HEK293T (cell line): ENCODE data around the gene ACY1.

ENCODE experiments used
- CTCF ChIA-PET: fragments of 350-600 bp; formaldehyde crosslinking; extraction: SDS; loops from one replicate; lab custom pipeline; 2021; ENCODE audit warnings: antibody characterized with exemption, inconsistent platforms; lab: Yijun Ruan, JAX
- POLR2A ChIA-PET: fragments of 350-600 bp; formaldehyde crosslinking; extraction: SDS; loops from one replicate; lab custom pipeline; 2020; ENCODE audit warnings: antibody characterized with exemption, inconsistent platforms; lab: Yijun Ruan, JAX
- DNase-seq: peaks from one replicate; pipeline ENCODE4 v3.0.0; 2012; ENCODE audit warnings: mixed read lengths; ENCODE audit errors: extremely low spot score
- ARNT ChIP-seq: fragments of 450-650 bp; IDR thresholded peaks from 2 replicates; pipeline ENCODE4 v1.6.1; 2017; ENCODE audit warnings: mild to moderate bottlenecking
- BHLHE40 ChIP-seq: fragments of 450-650 bp; IDR thresholded peaks from 2 replicates; pipeline ENCODE4 v1.6.1; 2016; ENCODE audit warnings: mild to moderate bottlenecking, moderate library complexity, borderline replicate concordance
- CTBP1 ChIP-seq: fragments of 450-650 bp; IDR thresholded peaks from 2 replicates; pipeline ENCODE4 v1.6.1; 2016; ENCODE audit warnings: borderline replicate concordance
- ELF4 ChIP-seq: fragments of 450-650 bp; IDR thresholded peaks from 2 replicates; pipeline ENCODE4 v1.6.1; 2017; ENCODE audit warnings: antibody characterized with exemption
- FOXA1 ChIP-seq: fragments of 450-650 bp; IDR thresholded peaks from 2 replicates; pipeline ENCODE4 v1.6.1; 2016; ENCODE audit warnings: mild to moderate bottlenecking
- FOXK2 ChIP-seq: fragments of 450-650 bp; IDR thresholded peaks from 2 replicates; pipeline ENCODE4 v1.6.1; 2016; ENCODE audit warnings: mild to moderate bottlenecking
- FOXM1 ChIP-seq: fragments of 450-650 bp; IDR thresholded peaks from 2 replicates; pipeline ENCODE4 v1.6.1; 2017; ENCODE audit warnings: mild to moderate bottlenecking, borderline replicate concordance
- HDGF ChIP-seq: fragments of 450-650 bp; IDR thresholded peaks from 2 replicates; pipeline ENCODE4 v1.6.1; 2017; ENCODE audit warnings: antibody characterized with exemption, borderline replicate concordance
- L3MBTL2 ChIP-seq: fragments of 450-650 bp; conservative IDR thresholded peaks from 2 replicates; pipeline ENCODE4 v1.6.1; 2016; ENCODE audit warnings: mild to moderate bottlenecking
- LEF1 ChIP-seq: fragments of 450-650 bp; IDR thresholded peaks from 2 replicates; pipeline ENCODE4 v1.6.1; 2017; ENCODE audit warnings: mild to moderate bottlenecking, borderline replicate concordance
- NFRKB ChIP-seq: fragments of 450-650 bp; IDR thresholded peaks from 2 replicates; pipeline ENCODE4 v1.6.1; 2016; ENCODE audit warnings: mild to moderate bottlenecking, moderate library complexity
- SP1 ChIP-seq: fragments of 450-650 bp; IDR thresholded peaks from 2 replicates; pipeline ENCODE4 v1.6.1; 2017
- SUZ12 ChIP-seq: fragments of 450-650 bp; IDR thresholded peaks from 2 replicates; pipeline ENCODE4 v1.6.1; 2016; ENCODE audit warnings: mild to moderate bottlenecking
- TARDBP ChIP-seq: fragments of 450-650 bp; IDR thresholded peaks from 2 replicates; pipeline ENCODE4 v1.6.1; 2016
- ZNF384 ChIP-seq: fragments of 450-650 bp; IDR thresholded peaks from 2 replicates; pipeline ENCODE4 v1.6.1; 2016
- TF ChIP-seq, protein P1 (sequence below): fragments of 450-650 bp; IDR thresholded peaks from 2 replicates; pipeline ENCODE4 v1.6.1; 2016

The ACY1 gene

DNA sequence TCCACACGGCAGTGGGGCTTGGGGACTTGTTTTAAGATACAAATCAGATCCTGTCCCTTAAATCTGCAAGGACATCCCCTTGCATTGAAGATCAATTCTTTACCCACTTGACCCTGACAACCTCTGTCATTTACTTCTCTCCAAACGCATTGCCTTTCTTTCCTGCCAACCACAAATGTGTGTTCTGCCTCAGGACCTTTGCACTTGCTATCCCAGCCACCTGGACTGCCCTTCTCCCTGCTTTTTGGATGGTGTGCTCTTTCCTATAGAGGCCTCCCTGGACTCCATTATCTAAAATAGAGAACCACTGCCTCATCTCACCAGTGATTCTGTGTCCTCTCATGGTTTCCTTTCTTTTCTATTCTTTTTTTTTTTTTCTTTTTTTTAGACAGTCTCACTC is 13.8 kb downstream of the ACY1 start:
- TF ChIP-seq SP1: no peak
- no peak for TF ChIP-seq CTBP1
- TF ChIP-seq FOXM1: no peak
- TF ChIP-seq TARDBP: no peak
- no peak for TF ChIP-seq BHLHE40
- TF ChIP-seq, protein P1, sequence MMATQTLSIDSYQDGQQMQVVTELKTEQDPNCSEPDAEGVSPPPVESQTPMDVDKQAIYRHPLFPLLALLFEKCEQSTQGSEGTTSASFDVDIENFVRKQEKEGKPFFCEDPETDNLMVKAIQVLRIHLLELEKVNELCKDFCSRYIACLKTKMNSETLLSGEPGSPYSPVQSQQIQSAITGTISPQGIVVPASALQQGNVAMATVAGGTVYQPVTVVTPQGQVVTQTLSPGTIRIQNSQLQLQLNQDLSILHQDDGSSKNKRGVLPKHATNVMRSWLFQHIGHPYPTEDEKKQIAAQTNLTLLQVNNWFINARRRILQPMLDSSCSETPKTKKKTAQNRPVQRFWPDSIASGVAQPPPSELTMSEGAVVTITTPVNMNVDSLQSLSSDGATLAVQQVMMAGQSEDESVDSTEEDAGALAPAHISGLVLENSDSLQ: no peak
- no peak for TF ChIP-seq SUZ12
- no peak for TF ChIP-seq NFRKB
- POLR2A ChIA-PET: interaction anchor here (1.4 kb wide), 1 partner anchor 32 kb away, joined by 3 read pairs; no protein-coding TSS in a partner anchor
- CTCF ChIA-PET: no interaction called here
- DNase-seq: no peak

DNA sequence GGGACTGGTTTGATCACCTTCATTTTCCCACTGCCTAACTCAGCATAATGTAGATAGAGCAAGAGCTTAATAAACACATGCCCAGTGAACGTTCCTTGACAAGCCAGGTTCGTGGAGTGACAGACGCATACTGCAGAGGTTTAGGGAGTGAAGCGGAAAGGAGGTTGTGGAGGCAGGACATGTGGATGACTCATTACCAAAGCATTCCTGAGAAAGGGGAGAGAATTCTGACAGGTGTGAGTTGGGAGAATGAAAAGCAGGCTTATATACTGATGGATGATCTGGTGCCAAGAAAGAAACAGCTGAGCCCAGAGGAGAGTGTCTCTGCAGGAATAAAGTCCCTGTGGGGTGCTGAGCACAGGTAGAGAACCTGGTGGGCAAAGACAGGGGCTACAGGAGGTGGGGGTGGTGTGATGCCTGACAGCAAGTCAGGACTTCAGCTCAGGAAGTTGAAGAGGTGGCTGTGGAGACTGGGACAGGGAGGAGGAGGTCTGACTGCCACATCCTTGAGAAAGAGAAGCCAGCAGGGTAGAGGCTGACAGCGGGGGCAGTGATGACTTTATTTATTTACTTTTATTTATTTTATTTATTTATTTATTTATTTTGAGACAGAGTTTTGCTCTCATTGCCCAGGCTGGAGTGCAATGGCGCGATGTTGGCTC is 14.7 kb downstream of the ACY1 start:
- POLR2A ChIA-PET: interaction anchor here (1.2 to 1.6 kb wide), 5 partner anchors 16 to 156 kb away, joined by 3 to 5 read pairs (median 3); partner anchors contain the start of genes ABHD14B, PARP3, POC1A and RRP9

DNA sequence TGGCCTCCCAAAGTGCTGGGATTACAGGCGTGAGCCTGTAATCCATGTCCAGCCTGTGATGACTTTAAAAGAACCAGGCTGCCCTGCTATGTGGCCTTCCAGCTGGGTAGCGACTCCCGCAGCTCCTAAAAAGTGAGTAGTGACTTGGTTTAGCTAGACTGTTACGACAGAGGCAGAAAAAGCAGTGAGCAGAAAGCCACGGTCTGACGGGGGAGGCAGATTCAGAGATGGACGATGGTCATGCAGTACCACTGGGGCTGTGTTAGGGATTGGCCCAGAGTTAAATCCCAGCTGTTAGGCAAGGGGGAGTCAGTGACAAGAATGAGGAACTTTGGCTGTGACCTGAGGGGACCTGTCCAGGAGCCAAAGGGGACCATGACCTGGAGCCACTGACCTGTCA is 15.4 kb downstream of the ACY1 start:
- no peak for TF ChIP-seq ARNT
- no peak for TF ChIP-seq FOXA1
- TF ChIP-seq FOXK2: no peak
- TF ChIP-seq CTBP1: no peak
- no peak for TF ChIP-seq SP1
- TF ChIP-seq FOXM1: no peak
- no peak for TF ChIP-seq TARDBP
- TF ChIP-seq L3MBTL2: no peak
- TF ChIP-seq ZNF384: no peak
- no peak for TF ChIP-seq ELF4
- no peak for TF ChIP-seq NFRKB
- TF ChIP-seq, protein P1: no peak
- POLR2A ChIA-PET: interaction anchor here (1.2 to 1.6 kb wide), 5 partner anchors 16 to 156 kb away, joined by 3 to 5 read pairs (median 3); partner anchors contain the start of genes ABHD14B, PARP3, POC1A and RRP9
- CTCF ChIA-PET: interaction anchor here (0.7 to 1.6 kb wide), 2 partner anchors 9 to 57 kb away, joined by 4 to 5 read pairs; partner anchors contain the start of genes PARP3 and RRP9
- DNase-seq: no peak

More for the DNA sequence above, 14.7 kb downstream of the ACY1 start:
- DNase-seq: no peak
- no peak for TF ChIP-seq FOXM1
- TF ChIP-seq, protein P1: peak; percentile 22; the same call in 1 of the 2 replicates
- CTCF ChIA-PET: interaction anchor here (0.7 to 1.6 kb wide), 2 partner anchors 8 to 56 kb away, joined by 4 to 5 read pairs; partner anchors contain the start of genes PARP3 and RRP9

DNA sequence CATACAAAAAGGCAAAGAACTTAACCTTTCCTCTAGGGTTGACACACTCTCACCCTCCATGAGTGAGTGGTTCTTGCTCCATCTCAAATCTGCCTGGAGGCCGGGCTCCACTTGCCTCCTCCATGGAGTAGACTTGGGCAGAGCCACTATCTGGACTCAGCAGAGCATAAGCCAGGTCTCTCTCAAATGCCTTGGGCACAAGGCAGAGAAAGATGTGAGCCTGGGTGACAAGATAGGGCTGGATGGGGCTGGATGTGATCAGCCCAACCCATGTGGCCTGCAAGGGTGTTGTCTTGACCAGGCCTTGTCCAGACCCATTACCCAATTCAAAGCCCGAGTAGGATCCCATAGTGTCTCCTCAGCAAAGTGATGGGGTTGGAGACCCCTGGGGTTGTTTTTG is 16.5 kb downstream of the ACY1 start:
- no peak for DNase-seq
- ChIA-PET CTCF (interaction anchor here (1.0 to 3.1 kb wide), 2 partner anchors 26 to 128 kb away, joined by 3 to 6 read pairs; partner anchors contain the start of gene ABHD14B), POLR2A (no interaction called here)
- TF ChIP-seq NFRKB (no peak), ARNT (no peak), SUZ12 (no peak), L3MBTL2 (no peak), HDGF (no peak), FOXM1 (no peak), ELF4 (no peak), ZNF384 (no peak), FOXA1 (no peak), BHLHE40 (no peak), SP1 (no peak)
- TF ChIP-seq, protein P1: no peak

DNA sequence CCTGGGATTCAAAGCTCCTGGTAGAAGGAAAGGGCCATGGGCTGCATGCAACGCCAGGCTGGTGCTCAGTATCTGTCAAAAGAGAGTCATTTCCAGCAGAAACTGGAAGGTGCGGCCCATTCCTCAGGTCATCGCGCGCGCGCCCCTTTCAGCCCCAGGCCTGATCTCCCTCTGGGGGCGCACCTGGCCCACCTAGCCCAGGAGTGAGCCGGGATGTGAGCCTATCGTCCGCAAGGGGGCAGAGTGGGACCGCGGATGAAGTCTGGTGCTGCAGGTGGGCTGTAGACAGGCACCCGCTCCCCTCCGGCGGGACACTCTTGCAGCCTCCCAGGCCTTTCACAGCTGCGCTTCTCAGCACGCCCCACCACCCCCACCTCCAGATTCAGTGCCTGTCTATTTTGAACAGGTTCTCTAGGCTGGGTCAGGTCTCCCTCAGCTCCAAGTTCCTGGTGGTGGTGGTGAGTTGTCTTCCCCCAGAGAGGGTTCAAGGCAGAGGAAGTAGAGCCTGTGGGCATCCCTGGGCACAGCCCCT is 18.2 kb downstream of the ACY1 start:
- ChIA-PET CTCF (interaction anchor here (0.6 to 3.2 kb wide), 14 partner anchors 13 to 338 kb away, joined by 3 to 19 read pairs (median 4); no protein-coding TSS in a partner anchor), POLR2A (no interaction called here)
- no peak for TF ChIP-seq L3MBTL2
- peak; percentile 63; the same call in 1 of the 2 replicates for TF ChIP-seq ZNF384
- TF ChIP-seq TARDBP: no peak
- TF ChIP-seq CTBP1: no peak
- peak; percentile 92 for DNase-seq

DNA sequence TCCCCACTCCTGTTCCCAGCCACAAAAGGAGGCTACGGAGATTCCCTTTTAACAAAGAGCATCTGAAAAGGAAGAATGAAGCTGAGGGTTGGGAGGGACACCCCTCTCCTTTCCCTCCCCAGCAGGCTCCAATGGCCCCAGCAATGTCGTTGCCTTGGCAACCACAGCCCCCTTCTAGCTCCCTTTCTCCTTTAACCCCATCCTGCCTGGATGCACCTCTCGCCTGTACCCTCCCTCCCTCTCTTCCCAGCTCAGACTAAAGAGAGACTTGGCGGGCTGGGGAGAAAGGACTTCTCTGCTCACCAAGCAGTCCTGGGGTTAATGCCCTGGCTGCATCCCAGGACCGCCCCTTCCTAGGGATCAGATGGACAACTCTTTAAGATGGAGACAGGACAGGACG is 19.4 kb downstream of the ACY1 start:
- ChIA-PET POLR2A (interaction anchor here (3.7 kb wide), 1 partner anchor 53 kb away, joined by 21 read pairs; the partner anchor contains the start of gene DUSP7), CTCF (interaction anchor here (0.6 to 3.5 kb wide), 7 partner anchors 11 to 274 kb away, joined by 3 to 31 read pairs (median 6); no protein-coding TSS in a partner anchor)
- DNase-seq: no peak
- TF ChIP-seq SP1: no peak
- TF ChIP-seq LEF1: no peak
- TF ChIP-seq BHLHE40: no peak
- no peak for TF ChIP-seq SUZ12
- TF ChIP-seq ZNF384: no peak
- TF ChIP-seq, protein P1: no peak
- TF ChIP-seq FOXA1: no peak
- no peak for TF ChIP-seq FOXM1
- no peak for TF ChIP-seq HDGF
- TF ChIP-seq NFRKB: no peak
- no peak for TF ChIP-seq FOXK2
- TF ChIP-seq L3MBTL2: no peak
